Activated T-cell treated with anti-CD3 and anti-CD28 coated beads, Interleukin-2, amount 50 U/mL, for 1 hour (primary cell): ENCODE measurements around the gene ERN1.
A peak's percentile ranks its signal among the peaks of the same experiment; 100 is the strongest.

Experiments
- DNase-seq: peaks from one replicate; pipeline ENCODE4 v3.0.0-alpha.2; 2020

The ERN1 gene

DNA sequence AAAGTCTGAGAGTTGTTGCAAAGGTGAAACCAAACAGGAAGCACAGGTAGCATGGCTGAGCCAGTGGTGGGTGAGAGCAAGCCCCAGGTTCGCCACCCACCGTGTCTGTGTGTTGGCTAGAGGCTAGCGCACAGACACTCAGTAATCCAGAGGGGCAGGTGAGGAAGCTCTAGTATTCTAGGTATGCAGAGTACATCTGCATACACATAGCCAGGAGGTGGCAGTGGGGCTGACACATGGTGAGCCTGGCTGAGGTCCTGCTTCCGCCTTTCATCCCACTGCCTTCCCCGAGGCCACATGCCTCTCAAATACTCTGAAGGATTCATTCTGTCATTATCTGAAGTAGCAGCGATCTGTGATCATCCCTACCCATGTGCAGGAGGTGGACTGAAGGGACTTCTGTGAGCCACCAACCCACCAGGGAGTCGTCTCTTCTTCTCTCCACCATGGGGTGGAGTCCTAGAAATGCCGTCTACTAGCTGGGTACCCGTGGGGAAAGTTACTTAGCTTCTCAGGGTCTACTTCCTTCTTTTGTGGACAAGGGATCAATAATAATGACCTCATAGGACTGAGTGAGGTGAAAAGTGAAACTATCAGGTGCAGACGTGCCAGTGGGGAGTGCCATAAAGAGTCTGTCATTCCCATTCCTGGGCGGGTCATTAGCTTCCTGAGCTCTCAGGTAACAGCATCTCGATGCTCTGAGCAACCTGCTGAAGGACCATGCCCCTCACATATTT lies 73.5 kb downstream of the ERN1 start:
- DNase-seq: no peak

DNA sequence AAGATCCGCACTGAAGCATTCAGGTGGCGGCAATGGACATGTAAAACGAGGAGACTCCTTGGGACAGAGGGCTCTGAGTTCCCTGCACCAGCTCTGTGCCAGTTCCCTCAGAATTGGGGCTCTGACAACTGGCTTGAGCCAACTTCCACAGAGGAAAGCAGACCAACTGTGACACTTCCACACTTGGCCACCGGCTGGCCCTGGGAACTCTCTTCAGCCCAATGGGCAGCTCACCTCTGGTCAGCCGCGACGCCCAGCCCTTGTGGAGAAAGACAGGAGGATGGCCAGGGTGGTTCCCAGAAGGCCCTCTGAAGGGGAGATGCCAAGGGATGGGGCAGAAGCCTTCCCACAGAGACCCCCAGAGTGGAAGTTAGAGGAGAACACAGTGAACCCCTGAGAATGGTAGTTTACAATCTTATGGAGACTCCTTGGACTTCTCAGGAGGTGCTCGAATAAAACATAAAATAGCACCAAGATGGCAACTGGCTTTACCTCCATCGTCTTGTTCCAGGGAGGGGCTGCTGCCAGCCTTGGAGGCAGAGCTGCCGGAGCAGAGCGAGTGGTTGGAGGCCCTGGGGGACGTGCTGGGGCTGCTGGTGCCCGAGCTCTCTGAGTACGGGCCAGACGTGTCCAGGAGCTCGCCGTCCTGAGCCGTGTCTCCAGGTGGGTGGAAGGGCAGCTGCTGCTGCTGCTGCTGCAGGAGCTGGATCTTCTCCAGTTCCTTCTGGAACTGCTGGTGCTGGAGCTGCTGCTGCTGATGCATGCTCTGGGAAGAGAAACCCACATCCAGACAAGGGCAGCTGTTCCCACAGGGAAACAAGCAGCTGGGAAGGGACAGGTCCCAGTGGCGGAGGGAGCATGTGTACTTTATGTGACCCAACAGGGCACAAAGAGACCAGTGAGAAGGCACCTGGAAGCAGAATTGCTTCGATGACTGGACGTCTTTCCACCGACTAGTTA lies 74.5 kb downstream of the ERN1 start:
- no peak for DNase-seq

DNA sequence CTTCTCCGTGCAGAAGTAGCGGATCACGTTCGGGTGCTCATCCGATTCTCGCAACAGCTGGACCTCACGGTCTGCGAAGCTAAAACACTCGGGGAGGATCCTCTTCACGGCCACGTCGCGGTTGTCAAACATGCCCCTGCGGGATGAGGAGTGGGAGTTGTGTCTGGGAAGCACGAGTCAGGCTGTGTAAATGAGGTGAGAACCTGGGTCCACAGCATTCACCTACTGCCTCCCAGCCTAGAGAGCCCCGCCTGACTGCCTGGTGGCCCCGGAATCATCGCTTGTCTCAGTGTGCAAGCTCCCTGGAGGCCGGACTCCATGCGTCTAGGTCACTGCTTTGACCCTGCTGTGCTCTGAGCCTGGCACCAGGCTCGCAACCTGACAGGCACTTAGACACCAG lies 75.6 kb downstream of the ERN1 start:
- DNase-seq: no peak

DNA sequence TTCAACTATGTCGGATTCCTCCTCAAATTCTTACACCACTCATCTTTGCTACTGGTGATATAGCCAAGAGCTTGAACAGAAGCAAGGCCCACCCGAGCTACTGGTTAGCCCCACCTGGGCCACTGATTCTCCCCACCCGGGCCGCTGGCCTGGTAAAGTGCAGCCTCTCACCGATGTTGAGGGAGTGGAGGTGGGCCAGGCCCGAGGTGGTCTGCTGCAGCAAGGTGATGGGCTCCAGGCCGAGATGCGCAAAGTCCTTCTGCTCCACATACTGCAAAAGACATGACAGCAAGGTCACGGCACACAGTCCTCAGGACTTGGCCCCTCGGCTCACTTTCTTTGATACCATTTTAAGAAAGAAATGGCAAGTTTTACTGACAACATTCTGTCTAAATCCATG lies 76.8 kb downstream of the ERN1 start:
- no peak for DNase-seq

DNA sequence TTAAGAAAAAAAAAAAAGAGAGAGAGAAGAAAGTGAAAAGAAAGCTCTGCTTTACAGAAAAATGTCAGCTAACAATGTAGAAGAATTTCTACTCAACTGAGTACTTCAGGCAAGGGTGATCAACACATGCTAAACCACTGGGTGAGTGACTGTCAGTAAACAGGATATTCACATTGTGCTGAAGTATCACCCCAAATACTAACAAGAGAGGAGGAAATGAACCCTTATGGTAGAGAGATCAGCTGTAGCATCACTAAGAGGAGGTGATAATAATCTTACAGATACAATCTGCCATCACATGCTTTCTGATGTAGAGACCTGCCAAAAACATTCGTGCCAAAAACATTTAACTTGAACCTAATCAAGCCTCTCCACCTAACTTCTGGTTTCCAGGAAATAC lies 78.8 kb downstream of the ERN1 start:
- DNase-seq: no peak

DNA sequence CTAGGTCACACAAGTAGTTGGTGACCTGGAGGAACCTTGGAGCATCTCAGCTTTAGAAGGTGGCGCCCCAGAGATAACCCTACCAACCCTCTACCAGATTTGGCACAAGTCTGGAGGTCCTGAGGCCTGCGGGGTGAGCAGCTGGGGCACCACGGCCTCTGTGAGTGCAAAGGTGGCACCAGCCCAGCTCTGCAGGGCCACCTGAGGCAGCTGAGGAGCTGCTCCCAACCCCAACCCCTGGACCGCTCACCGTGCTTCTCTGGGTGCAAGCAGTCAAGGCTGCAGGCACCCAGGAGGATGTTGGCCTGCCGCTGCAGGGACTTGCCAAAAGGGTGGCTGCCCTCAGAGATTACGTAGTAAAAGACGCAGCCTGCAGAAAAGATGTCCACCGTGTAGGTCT lies 81.1 kb downstream of the ERN1 start:
- DNase-seq: no peak

DNA sequence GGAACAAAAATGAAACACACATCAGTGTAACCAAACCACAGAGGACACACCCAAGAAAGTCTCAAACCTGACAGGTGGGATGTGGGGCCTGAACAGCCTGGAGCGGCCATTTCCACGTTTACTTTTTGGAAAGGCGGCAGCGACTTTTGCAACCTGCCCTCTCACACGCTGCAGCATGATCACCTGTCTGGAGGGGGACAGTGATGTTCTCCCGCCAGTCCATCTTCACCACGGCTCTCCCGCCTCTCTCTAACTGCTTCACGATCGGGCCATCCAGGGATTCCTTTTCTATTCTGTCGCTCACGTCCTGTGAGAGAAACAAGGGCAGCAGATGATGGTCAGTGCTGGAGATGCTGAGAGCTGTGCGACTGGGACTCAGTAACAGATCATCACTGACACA lies 84.8 kb downstream of the ERN1 start:
- no peak for DNase-seq

DNA sequence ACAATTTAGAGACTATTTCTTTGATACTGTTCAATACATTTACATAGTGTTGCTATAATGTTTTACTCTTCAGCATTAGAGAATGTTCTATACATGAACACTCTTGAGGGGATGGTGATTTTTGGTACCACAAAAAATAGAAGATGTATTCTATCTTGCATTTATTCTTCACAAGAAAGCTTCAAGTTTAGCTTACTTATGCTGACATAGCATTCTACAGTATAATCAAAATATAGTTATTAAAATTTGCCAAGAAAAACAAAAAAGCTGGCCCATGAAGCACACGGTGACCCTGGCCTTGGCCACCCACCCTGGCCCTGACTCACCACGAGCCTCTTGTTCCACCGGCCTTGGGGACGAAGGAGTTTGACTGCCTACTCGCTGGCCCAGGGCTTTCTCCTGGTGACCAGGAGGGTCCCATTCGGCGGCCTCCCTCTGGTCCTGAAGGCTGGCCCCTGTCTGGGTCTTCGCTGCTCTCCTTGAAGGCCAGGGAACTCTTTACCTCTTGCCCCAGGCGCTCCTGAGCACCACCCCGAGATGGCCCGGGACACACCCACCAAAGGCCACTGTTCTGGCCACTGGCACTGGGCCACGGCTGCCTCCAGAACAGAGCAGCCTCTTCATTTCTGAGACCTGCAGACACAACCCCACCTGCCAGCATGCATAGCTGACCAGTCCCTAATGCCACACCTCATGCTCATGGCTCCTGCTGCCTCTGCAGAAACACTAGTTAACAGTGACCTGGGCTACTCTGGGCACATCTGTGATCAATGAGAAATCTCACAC lies 87.1 kb downstream of the ERN1 start:
- no peak for DNase-seq

DNA sequence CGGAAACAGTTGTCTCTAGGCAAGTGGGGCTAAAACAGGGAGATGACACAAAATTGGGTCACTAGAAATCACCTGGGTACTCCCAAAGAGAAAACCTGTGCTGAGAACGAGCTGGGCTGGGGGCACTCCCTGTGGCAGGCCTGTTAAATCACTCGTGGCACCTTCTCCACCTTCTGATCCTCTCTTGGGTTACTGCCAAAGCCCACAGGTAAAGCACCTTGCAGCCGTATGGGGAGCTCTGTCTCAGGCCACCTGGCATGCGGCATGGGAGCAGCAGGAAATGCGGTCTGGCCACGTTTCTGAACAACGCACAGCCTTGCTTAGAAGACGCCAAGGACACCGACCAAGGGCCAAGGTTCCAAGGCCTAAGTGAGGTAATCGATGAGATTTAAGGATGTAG lies 88.0 kb downstream of the ERN1 start:
- no peak for DNase-seq

DNA sequence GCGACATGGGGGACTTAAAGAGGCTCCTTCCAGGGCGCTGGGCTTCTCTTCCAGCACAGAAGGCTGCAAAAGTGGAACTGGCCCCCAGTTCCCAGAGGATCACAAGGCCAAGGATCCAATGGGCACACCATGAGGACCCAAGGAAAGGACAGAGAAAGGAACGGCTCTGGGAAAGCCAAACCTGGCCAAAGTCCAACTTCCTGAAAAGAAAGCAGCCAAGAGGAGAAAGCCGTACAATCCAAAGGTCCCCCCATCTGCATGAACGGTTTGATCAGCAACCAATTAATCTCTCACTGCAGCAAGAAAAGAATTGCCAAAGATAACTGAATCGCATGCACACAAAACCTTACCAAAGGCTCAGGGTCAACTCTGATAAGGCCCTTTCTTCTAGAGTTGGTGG lies 89.7 kb downstream of the ERN1 start:
- no peak for DNase-seq

DNA sequence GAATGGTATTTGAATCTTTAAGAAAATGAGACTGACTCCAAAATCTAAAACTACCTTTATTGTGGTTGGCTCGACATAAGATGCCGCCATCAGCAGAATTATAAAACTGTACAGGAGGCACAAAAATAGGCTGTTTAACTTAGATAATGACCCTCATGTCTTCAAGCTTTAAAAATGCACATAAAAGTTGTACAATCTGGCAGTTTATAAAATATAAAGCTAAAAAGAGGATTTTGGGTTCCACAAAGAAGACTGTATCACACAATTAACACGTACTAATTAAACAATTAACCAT lies 90.9 kb downstream of the ERN1 start:
- no peak for DNase-seq

DNA sequence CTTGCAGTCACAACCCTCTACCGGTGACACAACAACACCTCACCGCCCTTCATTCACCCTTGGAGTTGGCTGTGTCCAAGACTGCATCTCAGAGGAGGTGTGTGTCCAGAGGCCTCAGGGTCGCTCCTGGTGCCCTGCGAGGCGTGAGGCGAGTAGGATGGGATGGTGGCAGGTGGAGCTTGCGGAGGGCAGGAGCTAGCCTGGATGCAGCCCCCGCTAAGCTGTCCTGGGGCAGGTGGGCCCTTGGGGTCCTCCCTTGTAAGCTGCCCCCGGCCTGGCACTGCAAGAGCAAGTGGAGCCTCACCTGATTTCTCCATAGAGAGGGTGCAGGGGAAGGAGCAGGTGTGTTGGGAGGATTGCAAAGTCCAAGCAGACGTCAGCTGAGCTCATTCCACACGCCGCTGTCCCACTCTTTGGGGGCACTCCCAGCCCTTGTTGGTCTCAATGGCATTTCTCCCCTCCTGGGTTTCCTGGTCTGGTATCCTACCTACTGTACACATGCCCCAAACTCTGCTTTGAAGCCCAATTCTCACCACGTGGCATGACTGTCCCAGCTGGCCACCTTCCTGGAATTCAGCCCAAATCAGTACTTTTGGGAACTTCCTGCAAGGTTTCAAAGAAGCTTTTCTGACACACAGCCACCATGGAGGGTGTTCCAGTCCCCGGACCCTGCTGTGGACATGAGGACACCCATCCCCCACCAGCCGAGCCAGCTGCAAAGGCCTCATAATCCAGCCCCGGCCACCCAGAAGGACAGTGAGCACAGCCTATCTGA lies 91.4 kb downstream of the ERN1 start:
- DNase-seq: no peak

DNA sequence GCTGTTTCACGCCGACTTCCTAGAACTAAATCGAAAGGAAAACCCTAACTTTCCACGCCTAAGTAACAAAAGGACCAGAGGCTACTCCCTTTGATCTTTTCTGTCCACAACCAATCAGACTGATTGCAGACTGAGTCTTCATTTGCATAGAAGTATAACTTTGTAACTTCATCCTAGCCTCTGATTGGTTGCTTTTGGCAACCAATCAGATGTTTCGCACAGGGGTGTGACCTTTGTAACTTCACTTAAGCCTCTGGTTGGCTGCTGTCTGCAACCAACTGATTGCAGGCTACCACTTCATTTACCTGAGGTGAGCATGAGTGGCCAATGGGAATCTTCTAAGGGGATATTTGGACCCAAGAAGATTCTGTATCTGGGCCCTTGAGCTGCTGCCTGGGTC lies 92.1 kb downstream of the ERN1 start:
- DNase-seq: no peak

DNA sequence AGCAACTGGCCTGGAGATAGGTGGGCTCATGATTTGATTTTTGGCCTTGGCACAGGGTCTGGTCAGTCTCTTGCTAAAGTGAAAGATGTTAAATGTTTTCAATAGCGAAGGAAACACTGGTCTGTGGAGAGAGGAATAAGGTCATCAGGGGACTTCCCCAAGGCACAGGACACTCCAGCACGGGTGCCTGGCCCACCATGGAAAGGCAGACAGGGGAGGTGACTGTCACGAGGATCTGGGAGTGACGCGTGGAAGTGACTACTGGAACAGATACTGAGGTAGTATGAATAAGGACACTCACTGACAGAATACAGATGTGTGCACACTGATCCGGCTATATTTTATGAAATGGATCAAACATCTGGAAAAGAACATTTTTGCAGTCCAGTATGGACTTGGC lies 92.8 kb downstream of the ERN1 start:
- DNase-seq: no peak

DNA sequence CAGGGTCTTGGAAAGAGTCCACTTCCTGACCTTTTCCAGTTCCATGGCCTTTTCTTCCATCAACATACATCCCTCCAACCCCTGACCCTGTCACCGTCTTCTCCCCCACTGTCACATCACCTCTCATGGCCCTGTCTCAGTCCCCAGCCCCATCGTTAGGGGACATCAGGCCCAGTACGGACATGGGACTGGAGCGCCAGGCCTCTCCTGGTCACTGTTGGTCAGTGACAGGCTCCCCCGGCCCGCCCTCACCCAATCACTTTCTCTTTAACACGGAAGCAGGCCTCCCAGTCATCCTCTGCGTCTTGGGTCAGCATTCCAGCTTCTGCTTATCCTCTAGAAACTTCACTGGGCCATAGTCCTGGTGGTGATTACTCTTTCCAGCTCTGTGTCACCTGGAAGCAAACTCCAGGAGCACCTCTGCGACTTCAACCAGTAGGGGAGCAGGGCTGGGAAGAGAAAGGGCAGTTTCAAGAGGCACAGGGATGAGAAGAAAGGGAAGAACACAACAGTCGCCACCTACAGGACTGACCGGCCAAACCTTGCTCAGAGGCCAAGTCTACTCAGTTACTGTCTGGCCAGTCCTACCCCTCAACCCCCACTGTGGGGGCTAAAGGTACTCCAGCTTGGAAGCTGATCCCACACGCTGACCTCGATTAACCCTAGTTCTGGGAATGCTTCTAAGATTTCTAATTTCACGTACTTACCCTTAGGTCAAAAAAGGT lies 93.6 kb downstream of the ERN1 start:
- no peak for DNase-seq

DNA sequence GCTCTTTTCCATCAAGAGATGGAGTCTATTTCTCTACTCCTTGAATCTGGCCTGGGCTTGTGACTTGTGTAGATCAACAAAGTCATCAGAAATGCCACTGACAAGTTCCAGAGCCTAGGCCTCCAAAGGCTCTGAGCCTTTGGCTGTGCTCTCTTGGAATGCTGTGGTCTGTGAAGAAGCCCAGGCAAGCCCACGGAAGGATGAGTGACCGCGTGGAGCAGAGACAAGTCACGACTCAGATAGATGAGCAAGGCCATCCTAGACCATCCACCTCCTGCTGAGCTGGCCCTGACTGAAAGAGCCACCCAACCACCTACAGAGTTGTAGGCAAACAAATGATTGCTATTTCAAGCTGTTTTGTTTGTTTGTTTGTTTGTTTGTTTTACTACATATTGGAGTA lies 97.9 kb downstream of the ERN1 start:
- no peak for DNase-seq

DNA sequence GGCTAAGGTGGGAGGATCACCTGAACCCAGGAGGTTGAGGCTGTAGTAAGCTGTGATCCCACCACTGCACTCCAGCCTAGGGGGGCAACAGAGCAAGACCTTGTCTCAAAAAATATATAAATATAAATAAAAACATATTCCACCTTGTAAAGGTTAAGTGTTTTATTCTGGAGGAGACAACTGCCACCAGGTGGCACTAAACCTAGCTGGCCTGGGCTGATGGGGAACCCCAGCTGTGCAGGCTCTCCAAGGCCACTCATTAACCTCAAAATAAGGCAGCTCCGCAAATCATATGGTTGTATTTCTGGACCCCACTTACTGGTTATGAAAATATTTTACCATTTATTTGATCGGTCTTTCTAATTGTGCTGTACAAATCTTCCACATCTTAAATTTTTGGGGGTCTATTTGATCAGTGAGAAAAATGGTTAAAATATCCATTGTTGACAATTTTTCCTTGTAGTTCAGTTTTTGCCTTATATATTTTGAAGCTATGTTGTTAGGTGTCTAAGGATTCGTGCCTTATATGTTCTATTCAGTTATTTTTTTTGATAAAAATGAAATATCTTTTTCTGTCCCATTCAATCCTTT lies 101.0 kb downstream of the ERN1 start:
- DNase-seq: peak; percentile 68

DNA sequence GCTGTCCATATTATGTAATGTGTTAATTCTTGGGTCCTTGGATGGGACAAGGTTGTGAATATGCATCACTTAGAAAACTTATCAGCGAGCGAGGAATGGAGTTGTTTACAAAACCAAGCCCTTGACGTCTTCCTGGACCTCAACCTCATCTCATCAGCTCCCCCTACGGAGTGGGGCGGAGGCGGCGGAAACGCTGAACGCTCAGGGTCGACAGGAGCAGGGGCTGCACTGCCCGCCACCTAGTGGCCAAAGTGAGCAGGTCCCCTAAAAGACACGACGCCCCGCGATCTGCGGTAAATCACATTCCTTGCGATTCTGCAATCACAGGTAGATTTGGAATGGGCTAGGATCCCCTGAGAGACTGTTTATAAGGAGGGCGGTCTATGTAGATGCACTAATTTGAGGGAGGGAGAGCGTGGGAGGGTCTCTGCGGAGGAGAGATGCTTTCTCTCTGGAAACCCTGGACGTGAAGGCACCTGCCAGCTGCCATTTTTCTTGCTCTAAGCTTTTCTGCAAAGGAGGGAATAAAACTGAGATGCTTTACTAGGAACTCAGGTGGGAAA lies 104.1 kb downstream of the ERN1 start:
- peak; percentile 91 for DNase-seq

DNA sequence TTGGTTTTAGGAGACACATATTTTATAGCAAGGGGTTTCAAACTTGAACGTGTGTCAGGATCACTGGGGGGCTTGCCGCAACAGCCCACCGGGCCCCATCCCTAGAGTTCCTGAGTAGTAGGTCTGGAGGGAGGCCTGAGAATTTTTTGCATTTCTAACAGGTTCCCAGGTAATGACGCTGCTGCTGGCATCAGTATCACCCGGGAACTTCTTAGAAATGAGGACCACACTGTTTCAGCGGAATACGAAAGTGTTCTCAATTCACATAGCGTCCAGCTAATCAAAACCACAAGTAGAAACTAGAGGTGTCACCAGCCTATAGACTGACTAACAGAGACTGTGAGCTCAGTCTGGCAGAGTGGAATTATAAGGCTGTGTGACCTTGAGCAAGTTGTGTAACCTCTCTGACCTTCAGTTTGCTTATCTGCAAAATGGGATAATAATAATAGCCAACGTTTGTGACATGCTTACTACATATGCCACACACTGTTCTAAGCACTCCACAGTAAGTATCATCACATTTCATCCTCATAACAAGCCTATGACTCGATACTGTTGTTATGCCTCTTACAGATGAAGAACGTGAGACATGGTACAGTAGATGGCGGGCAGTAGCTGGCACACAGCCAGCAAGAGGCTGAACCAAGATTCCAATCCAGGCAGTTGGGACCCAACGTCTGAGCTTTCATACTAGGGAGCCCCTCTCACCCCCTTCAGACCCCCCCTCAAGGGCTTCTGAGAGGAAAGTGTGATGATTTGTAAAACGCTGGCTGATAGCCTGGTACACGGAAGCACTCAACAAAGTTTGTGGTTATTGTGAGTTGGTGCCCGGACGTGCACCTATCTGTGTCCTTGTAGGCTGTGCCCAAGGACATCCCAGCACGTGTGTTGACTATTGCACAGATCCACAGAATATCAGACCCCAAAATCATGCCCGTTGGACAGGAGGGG lies 104.9 kb downstream of the ERN1 start:
- peak; percentile 76 for DNase-seq

DNA sequence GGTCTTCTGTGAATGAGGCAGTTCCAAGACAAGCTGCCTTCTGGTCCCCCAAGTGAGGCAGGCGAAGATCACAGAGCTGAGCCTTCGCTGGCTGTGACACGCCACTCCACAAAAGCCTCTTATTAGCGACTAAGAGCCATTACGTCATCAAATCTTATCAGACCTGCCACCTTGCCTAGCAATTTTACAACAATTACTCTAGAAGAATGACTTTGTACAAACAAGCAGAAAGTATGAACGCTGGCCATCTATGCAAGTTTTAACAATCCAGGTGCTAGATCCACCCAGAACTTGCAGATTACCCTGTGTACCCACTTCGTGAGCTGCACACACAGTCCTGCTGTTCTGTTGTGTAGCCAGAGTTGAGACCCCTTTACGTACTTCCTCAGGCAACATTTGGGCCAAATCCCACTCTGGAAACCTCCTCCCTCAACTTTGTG lies 105.7 kb downstream of the ERN1 start:
- DNase-seq: no peak
